SJSA1 (cell line): ENCODE results near the gene FUBP1. TPM values are rescaled to one million over a fixed set of nuclear protein-coding genes. Genes with fewer than 3 reads are reported as not detected.
"Not testable (repeated sequence)": the region's sequence is repeated elsewhere in the genome, so short reads cannot be mapped to it uniquely, and the experiment has no call there.

Experiments
- DNase-seq, 2 experiments: peaks; one replicate each; pipeline ENCODE4 v3.0.0-alpha.2; 2015 to 2020; ENCODE audit warnings: low spot score in 2 of 2, low read depth in 1 of 2
- H3K27ac ChIP-seq: fragments of 250-450 bp; sonication (Bioruptor Pico); 2 replicates; pipeline ENCODE4 v1.5.1; 2020; ENCODE audit warnings: mild to moderate bottlenecking, moderate library complexity
- H3K27me3 ChIP-seq: fragments of 250-450 bp; sonication (Bioruptor Pico); replicated peaks from 2 replicates; pipeline ENCODE4 v1.5.1; 2020; ENCODE audit warnings: mild to moderate bottlenecking, moderate library complexity
- H3K36me3 ChIP-seq: fragments of 250-450 bp; sonication (Bioruptor Pico); 2 replicates; pipeline ENCODE4 v1.5.1; 2020; ENCODE audit warnings: mild to moderate bottlenecking
- H3K4me1 ChIP-seq: fragments of 250-450 bp; sonication (Bioruptor Pico); replicated peaks from 2 replicates; pipeline ENCODE4 v1.6.1; 2021; ENCODE audit warnings: mild to moderate bottlenecking
- H3K4me3 ChIP-seq: fragments of 250-450 bp; sonication (Bioruptor Pico); 2 replicates; pipeline ENCODE4 v1.5.1; 2020; ENCODE audit warnings: mild to moderate bottlenecking
- H3K9me3 ChIP-seq: fragments of 250-450 bp; sonication (Bioruptor Pico); replicated peaks from 2 replicates; pipeline ENCODE4 v1.5.1; 2020; ENCODE audit warnings: mild to moderate bottlenecking
- total RNA-seq: library from RNA; depleted of rRNA; stranded (reverse); fragments of >200 nt; shearing (Covaris generic); gene quantifications from 2 replicates; pipeline ENCODE4 v1.2.3, GENCODE V29; 2014

Gene FUBP1
- total RNA-seq, 1 experiment from 2014 or later, result 153 TPM

- Histone ChIP-seq H3K27me3 (no peaks in the 10 kb centered on the region), H3K4me1 (no peaks in the 10 kb centered on the region), H3K9me3 (no peaks in the 10 kb centered on the region), H3K36me3 (peaks cover 98% of the 10 kb centered on the region), H3K27ac (no peak overlapping the region), H3K4me3 (no peak overlapping the region)
- DNase-seq, result no peak
Measured at GRCh38 chr1:77951328-77951727, 27.5 kb downstream of the FUBP1 start.

- H3K4me1 ChIP-seq, result no peaks in the 10 kb centered on the region
- H3K4me3 ChIP-seq, result no peak overlapping the region
- no peak overlapping the region for H3K27ac ChIP-seq
- H3K27me3 ChIP-seq, result no peaks in the 10 kb centered on the region
- no peak for DNase-seq
- H3K9me3 ChIP-seq, result no peaks in the 10 kb centered on the region
- H3K36me3 ChIP-seq, result peaks cover 96% of the 10 kb centered on the region
Measured at GRCh38 chr1:77950873-77951272, 28.0 kb downstream of the FUBP1 start.

GRCh38 chr1:77948841-77949424, 29.9 kb downstream of the FUBP1 start:
- DNase-seq, result no peak
- H3K27me3 ChIP-seq, result no peaks in the 10 kb centered on the region
- H3K4me1 ChIP-seq, result no peaks in the 10 kb centered on the region
- H3K36me3 ChIP-seq, result peaks cover 96% of the 10 kb centered on the region
- H3K9me3 ChIP-seq, result no peaks in the 10 kb centered on the region
- no peak overlapping the region for H3K4me3 ChIP-seq
- no peak overlapping the region for H3K27ac ChIP-seq

- H3K9me3 ChIP-seq, result no peaks in the 10 kb centered on the region
- no peaks in the 10 kb centered on the region for H3K4me1 ChIP-seq
- no peak for DNase-seq
- no peak overlapping the region for H3K4me3 ChIP-seq
- no peaks in the 10 kb centered on the region for H3K27me3 ChIP-seq
- H3K36me3 ChIP-seq, result peaks cover 97% of the 10 kb centered on the region
- H3K27ac ChIP-seq, result no peak overlapping the region
Measured at GRCh38 chr1:77945345-77945744, 33.5 kb downstream of the FUBP1 start.

- no peak for DNase-seq
- no peak overlapping the region for H3K27ac ChIP-seq
- H3K4me1 ChIP-seq, result no peaks in the 10 kb centered on the region
- no peaks in the 10 kb centered on the region for H3K27me3 ChIP-seq
- no peaks in the 10 kb centered on the region for H3K9me3 ChIP-seq
- no peak overlapping the region for H3K4me3 ChIP-seq
- peaks cover 95% of the 10 kb centered on the region for H3K36me3 ChIP-seq
Measured at GRCh38 chr1:77942400-77943140, 36.3 kb downstream of the FUBP1 start.

- no peaks in the 10 kb centered on the region for H3K9me3 ChIP-seq
- no peak for DNase-seq
- no peak overlapping the region for H3K27ac ChIP-seq
- no peak overlapping the region for H3K4me3 ChIP-seq
- H3K27me3 ChIP-seq, result no peaks in the 10 kb centered on the region
- peaks cover 93% of the 10 kb centered on the region for H3K36me3 ChIP-seq
- no peaks in the 10 kb centered on the region for H3K4me1 ChIP-seq
Measured at GRCh38 chr1:77940921-77941570, 37.8 kb downstream of the FUBP1 start.

GRCh38 chr1:77938651-77939050, 40.2 kb downstream of the FUBP1 start:
- no peaks in the 10 kb centered on the region for H3K4me1 ChIP-seq
- no peaks in the 10 kb centered on the region for H3K9me3 ChIP-seq
- H3K27ac ChIP-seq, result 0 out of 2 replicates have a peak overlapping the region, but pooled peaks have one; percentile 0
- H3K4me3 ChIP-seq, result no peak overlapping the region
- no peaks in the 10 kb centered on the region for H3K27me3 ChIP-seq
- DNase-seq, result no peak
- H3K36me3 ChIP-seq, result peaks cover 91% of the 10 kb centered on the region

GRCh38 chr1:77929806-77930205, 49.1 kb downstream of the FUBP1 start:
- no peak overlapping the region for H3K4me3 ChIP-seq
- peaks cover 76% of the 10 kb centered on the region for H3K36me3 ChIP-seq
- H3K9me3 ChIP-seq, result no peaks in the 10 kb centered on the region
- H3K27ac ChIP-seq, result no peak overlapping the region
- H3K4me1 ChIP-seq, result no peaks in the 10 kb centered on the region
- no peak for DNase-seq
- no peaks in the 10 kb centered on the region for H3K27me3 ChIP-seq

- H3K4me3 ChIP-seq, result no peak overlapping the region
Measured at GRCh38 chr1:77927414-77927813, 51.5 kb downstream of the FUBP1 start.

GRCh38 chr1:77926561-77927357, 52.1 kb downstream of the FUBP1 start:
- Histone ChIP-seq H3K4me1 (0 out of 2 replicates have a peak, but pooled peaks cover 3% of the 10 kb centered on the region), H3K4me3 (no peak overlapping the region), H3K27me3 (no peaks in the 10 kb centered on the region), H3K36me3 (peaks cover 64% of the 10 kb centered on the region), H3K9me3 (no peaks in the 10 kb centered on the region), H3K27ac (no peak overlapping the region)
- DNase-seq, result no peak

More at GRCh38 chr1:77927414-77927813, 51.5 kb downstream of the FUBP1 start:
- Histone ChIP-seq H3K4me1 (0 out of 2 replicates have a peak, but pooled peaks cover 3% of the 10 kb centered on the region), H3K27ac (no peak overlapping the region), H3K27me3 (no peaks in the 10 kb centered on the region), H3K9me3 (no peaks in the 10 kb centered on the region), H3K36me3 (peaks cover 71% of the 10 kb centered on the region)
- DNase-seq, result no peak

GRCh38 chr1:77925956-77926355, 52.9 kb downstream of the FUBP1 start:
- Histone ChIP-seq H3K9me3 (no peaks in the 10 kb centered on the region), H3K27me3 (no peaks in the 10 kb centered on the region), H3K27ac (no peak overlapping the region), H3K4me3 (no peak overlapping the region), H3K4me1 (0 out of 2 replicates have a peak, but pooled peaks cover 3% of the 10 kb centered on the region), H3K36me3 (peaks cover 68% of the 10 kb centered on the region)
- DNase-seq, result no peak

GRCh38 chr1:77925518-77925917, 53.4 kb downstream of the FUBP1 start:
- no peaks in the 10 kb centered on the region for H3K9me3 ChIP-seq
- 0 out of 2 replicates have a peak, but pooled peaks cover 3% of the 10 kb centered on the region for H3K4me1 ChIP-seq
- DNase-seq, result peak in 1 of 2 experiments; percentile 50
- H3K27ac ChIP-seq, result no peak overlapping the region
- peaks cover 68% of the 10 kb centered on the region for H3K36me3 ChIP-seq
- H3K4me3 ChIP-seq, result no peak overlapping the region
- H3K27me3 ChIP-seq, result no peaks in the 10 kb centered on the region

- H3K4me3 ChIP-seq, H3K9me3 ChIP-seq, H3K27me3 ChIP-seq, H3K4me1 ChIP-seq, H3K27ac ChIP-seq, DNase-seq: not testable (repeated sequence)
- peaks cover 59% of the 10 kb centered on the region for H3K36me3 ChIP-seq
Measured at GRCh38 chr1:77918918-77919317, 60.0 kb downstream of the FUBP1 start.
